Right lobe of liver (tissue), 6 donors: ENCODE results near the gene ALDH2. TPM values are rescaled to one million over a fixed set of nuclear protein-coding genes. Genes with fewer than 3 reads are reported as not detected.
"Not testable (repeated sequence)": the region's sequence is repeated elsewhere in the genome, so short reads cannot be mapped to it uniquely, and the experiment has no call there.

ENCODE experiments used
- ATAC-seq, 4 donors: fragments of 200-7000 bp; cut with Tn5 transposase; one replicate each; pipeline ENCODE4 v1.9.1; 2020; ENCODE audit warnings: mild to moderate bottlenecking in 4 of 4, moderate library complexity in 4 of 4
- DNase-seq, 3 donors: peaks; one replicate each; pipeline ENCODE4 v3.0.0-alpha.2; 2020
- H3K27ac ChIP-seq, 3 donors: fragments of 200-600 bp; one replicate each; pipeline ENCODE4 v1.8.0; 2022
- H3K27me3 ChIP-seq, 2 donors: fragments of 200-600 bp; one replicate each; pipeline ENCODE4 v1.8.0; 2022
- H3K36me3 ChIP-seq, 4 donors: fragments of 200-600 bp; sonication (generic) in 1 of 4; one replicate each; pipeline versions ENCODE4 v1.5.1 to v1.8.0; 2017 to 2022; ENCODE audit warnings: control low read depth in 1 of 4
- H3K4me1 ChIP-seq, 4 donors: fragments of 200-600 bp; sonication (generic) in 1 of 4; one replicate each; pipeline versions ENCODE4 v1.5.1 to v1.8.0; 2017 to 2022; ENCODE audit warnings: control low read depth in 1 of 4
- H3K4me3 ChIP-seq, 3 donors: fragments of 200-600 bp; one replicate each; pipeline ENCODE4 v1.8.0; 2022
- H3K9me3 ChIP-seq, 4 donors: fragments of 200-600 bp; sonication (generic) in 1 of 4; one replicate each; pipeline versions ENCODE4 v1.5.1 to v1.8.0; 2017 to 2022; ENCODE audit warnings: control low read depth in 1 of 4
- CTCF ChIP-seq, 4 donors: fragments of 200-600 bp in 3 of 4; fragments of 450-650 bp in 1 of 4; IDR thresholded peaks; one replicate each; pipeline versions ENCODE4 v1.5.1 to v1.8.0; 2016 to 2022; ENCODE audit warnings: antibody characterized with exemption in 4 of 4, mild to moderate bottlenecking in 2 of 4
- POLR2A ChIP-seq: fragments of 450-650 bp; IDR thresholded peaks from one replicate; pipeline ENCODE4 v1.6.1; 2017; ENCODE audit warnings: antibody characterized with exemption, mild to moderate bottlenecking
- WGBS: methylation state at CpG from one replicate; pipeline ENCODE4 v1.1.6; 2018; ENCODE audit warnings: low coverage, low lambda C conversion rate; ENCODE audit not compliant: insufficient coverage; ENCODE audit errors: missing lambda C conversion rate; 5-methylcytosine and 5-hydroxymethylcytosine counted together
- intact Hi-C, 2 donors: fragments of 100-400 bp; cut with DNase I; formaldehyde crosslinking; loops; one replicate each; pipeline versions ENCODE4 v1.11.2 to v1.14.1; 2022
- total RNA-seq, 6 experiments: library from RNA; depleted of rRNA in 2 of 6; stranded (reverse); fragments of >200 nt in 2 of 6; fragmentation: NEBNext Ultra II Directional in 3 of 6; extraction: Animal tissue kit (Norgen Biotek cat#: 25700) in 3 of 6; gene quantifications; one replicate each; pipeline versions ENCODE4 v1.1.0 to v1.2.4, GENCODE V29; 2016 to 2023
- donor health status: DM: no; HTN: yes; CAD: no.
- donor health status: DM: no; HTN: no; CAD: no.
- donor health status: DM: no; HTN: no; CAD: no.
- donor health status: DM: no; HTN: yes; CAD: no.
- donor health status: DM: no; HTN: yes; CAD: no.

The ALDH2 gene
- total RNA-seq, 6 experiments from 2014 or later, result 287 to 1,060 (median 749) TPM

- peaks cover 0 to 19% (median 4%) of the 10 kb centered on the region in 4 donors for H3K36me3 ChIP-seq
- no peak overlapping the region for H3K4me3 ChIP-seq
- TF ChIP-seq CTCF (IDR thresholded peaks at IDR 0.05) (no peak), POLR2A (no peak)
- 89% methylated on average over 8 of the region's 9 CpGs for WGBS
- H3K4me1 ChIP-seq, result no peaks in the 10 kb centered on the region
- no peak overlapping the region for H3K27ac ChIP-seq
- intact Hi-C loops, result no loop called here
- H3K27me3 ChIP-seq, result no peaks in the 10 kb centered on the region
- DNase-seq, result peak in 1 of 3 donors; percentile 1
- no peaks in the 10 kb centered on the region for H3K9me3 ChIP-seq
- no peak for ATAC-seq
These were observed 36.3 kb upstream of the ALDH2 start for GRCh38 chr12:111730420-111730819.

GRCh38 chr12:111732786-111733185, 33.9 kb upstream of the ALDH2 start:
- WGBS, result 52% methylated on average over 3 of the region's 4 CpGs
- no peaks in the 10 kb centered on the region for H3K9me3 ChIP-seq
- no peak for ATAC-seq
- no peaks in the 10 kb centered on the region for H3K4me1 ChIP-seq
- no peak overlapping the region for H3K27ac ChIP-seq
- intact Hi-C loops, result no loop called here
- no peaks in the 10 kb centered on the region for H3K27me3 ChIP-seq
- peak in 1 of 3 donors; percentile 8 for DNase-seq
- H3K4me3 ChIP-seq, result no peak overlapping the region
- TF ChIP-seq POLR2A (no peak), CTCF (IDR thresholded peaks at IDR 0.05) (no peak)
- peaks cover 0 to 35% (median 6%) of the 10 kb centered on the region in 4 donors for H3K36me3 ChIP-seq

GRCh38 chr12:111733340-111733915, 33.3 kb upstream of the ALDH2 start:
- peaks cover 0 to 38% (median 6%) of the 10 kb centered on the region in 4 donors for H3K36me3 ChIP-seq
- 84% methylated on average over 3 of the region's 8 CpGs for WGBS
- H3K4me3 ChIP-seq, result no peak overlapping the region

GRCh38 chr12:111739524-111739923, 27.2 kb upstream of the ALDH2 start:
- H3K4me3 ChIP-seq, H3K27ac ChIP-seq, ATAC-seq, intact Hi-C loops, H3K9me3 ChIP-seq, DNase-seq, H3K27me3 ChIP-seq: not testable (repeated sequence)
- H3K4me1 ChIP-seq, result peaks cover 0 to 15% (median 5%) of the 10 kb centered on the region in 4 donors
- 97% methylated on average over 9 of the region's 9 CpGs for WGBS
- peaks cover 0 to 26% (median 3%) of the 10 kb centered on the region in 4 donors for H3K36me3 ChIP-seq

More at GRCh38 chr12:111733340-111733915, 33.3 kb upstream of the ALDH2 start:
- intact Hi-C loops, result no loop called here
- Histone ChIP-seq H3K4me1 (no peaks in the 10 kb centered on the region), H3K27me3 (no peaks in the 10 kb centered on the region), H3K27ac (no peak overlapping the region), H3K9me3 (no peaks in the 10 kb centered on the region)
- DNase-seq (no peak), ATAC-seq (no peak)
- TF ChIP-seq CTCF (IDR thresholded peaks at IDR 0.05) (no peak), POLR2A (no peak)

- Histone ChIP-seq H3K36me3 (peaks cover 0 to 27% (median 0%) of the 10 kb centered on the region in 4 donors), H3K4me1 (peaks cover 0 to 15% (median 5%) of the 10 kb centered on the region in 4 donors), H3K4me3 (no peak overlapping the region), H3K27ac (peak overlapping the region in 2 of 3 donors; percentile 1 to 7), H3K27me3 (no peaks in the 10 kb centered on the region), H3K9me3 (no peaks in the 10 kb centered on the region)
- peak; percentile 73 to 85 (median 82) for ATAC-seq
- DNase-seq, result no peak
- TF ChIP-seq CTCF (IDR thresholded peaks at IDR 0.05) (no peak), POLR2A (no peak)
- intact Hi-C loops, result no loop called here
- WGBS, result 12% methylated on average over 4 of the region's 4 CpGs
These were observed 25.4 kb upstream of the ALDH2 start for GRCh38 chr12:111741235-111741812.
